ENCODE measurements around the gene PIP5K1B.
"Not testable (repeated sequence)": the region's sequence is repeated elsewhere in the genome, so short reads cannot be mapped to it uniquely, and the experiment has no call there.

Gene PIP5K1B

DNA sequence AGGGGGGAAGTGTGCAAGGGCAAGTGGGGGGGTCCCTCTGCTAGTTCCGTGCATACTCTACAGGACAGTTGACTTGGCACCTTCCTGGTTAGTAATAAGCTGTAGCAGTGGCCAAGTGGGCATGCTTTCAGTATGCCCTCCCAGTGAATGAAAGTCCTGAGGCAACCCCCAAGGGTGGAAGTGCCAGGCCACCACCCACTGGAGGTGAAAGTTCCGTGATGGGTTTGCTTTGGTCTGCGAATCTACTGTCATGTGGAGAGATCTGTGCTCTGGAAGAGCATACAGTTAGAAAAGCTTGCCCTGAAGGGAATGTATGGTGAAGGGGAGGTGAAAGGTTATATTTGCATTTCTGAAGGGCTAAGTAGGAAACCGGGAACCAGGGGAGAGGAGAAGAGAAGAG is 340.8 kb downstream of the PIP5K1B start:
- TF ChIP-seq, protein P1, sequence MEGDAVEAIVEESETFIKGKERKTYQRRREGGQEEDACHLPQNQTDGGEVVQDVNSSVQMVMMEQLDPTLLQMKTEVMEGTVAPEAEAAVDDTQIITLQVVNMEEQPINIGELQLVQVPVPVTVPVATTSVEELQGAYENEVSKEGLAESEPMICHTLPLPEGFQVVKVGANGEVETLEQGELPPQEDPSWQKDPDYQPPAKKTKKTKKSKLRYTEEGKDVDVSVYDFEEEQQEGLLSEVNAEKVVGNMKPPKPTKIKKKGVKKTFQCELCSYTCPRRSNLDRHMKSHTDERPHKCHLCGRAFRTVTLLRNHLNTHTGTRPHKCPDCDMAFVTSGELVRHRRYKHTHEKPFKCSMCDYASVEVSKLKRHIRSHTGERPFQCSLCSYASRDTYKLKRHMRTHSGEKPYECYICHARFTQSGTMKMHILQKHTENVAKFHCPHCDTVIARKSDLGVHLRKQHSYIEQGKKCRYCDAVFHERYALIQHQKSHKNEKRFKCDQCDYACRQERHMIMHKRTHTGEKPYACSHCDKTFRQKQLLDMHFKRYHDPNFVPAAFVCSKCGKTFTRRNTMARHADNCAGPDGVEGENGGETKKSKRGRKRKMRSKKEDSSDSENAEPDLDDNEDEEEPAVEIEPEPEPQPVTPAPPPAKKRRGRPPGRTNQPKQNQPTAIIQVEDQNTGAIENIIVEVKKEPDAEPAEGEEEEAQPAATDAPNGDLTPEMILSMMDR (IDR thresholded peaks at IDR 0.05; ENCODE audit: control insufficient read depth, insufficient read depth, low read depth, low read length, missing control alignments): no peak
- DNase-seq (ENCODE audit: low read depth): no peak
- H3K4me3 ChIP-seq (ENCODE audit: control insufficient read depth, low read depth, low read length): no peak overlapping the region

DNA sequence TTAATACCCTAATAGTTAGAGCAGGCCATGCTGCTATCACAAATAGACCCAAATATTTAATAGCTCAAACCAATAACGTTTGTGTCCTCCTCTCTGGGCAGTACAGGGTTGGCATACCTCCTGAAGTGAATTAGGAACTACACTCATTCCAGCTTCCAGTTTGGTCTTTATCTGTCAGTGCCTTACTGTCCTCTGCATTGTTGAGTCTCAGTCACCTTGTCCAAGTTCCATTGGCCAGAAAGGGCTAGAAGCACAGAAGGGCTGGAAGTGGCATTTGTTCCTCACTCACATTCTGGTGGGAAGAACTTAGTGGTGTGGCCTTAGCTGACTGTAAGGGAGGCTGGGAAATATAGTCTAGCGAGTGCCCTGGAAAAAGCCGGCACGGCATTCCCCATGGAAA is 341.7 kb downstream of the PIP5K1B start:
- TF ChIP-seq, protein P1 (IDR thresholded peaks at IDR 0.05; ENCODE audit: control insufficient read depth, insufficient read depth, low read depth, low read length, missing control alignments): no peak
- no peak overlapping the region for H3K4me3 ChIP-seq (ENCODE audit: control insufficient read depth, low read depth, low read length)
- DNase-seq (ENCODE audit: low read depth): no peak

DNA sequence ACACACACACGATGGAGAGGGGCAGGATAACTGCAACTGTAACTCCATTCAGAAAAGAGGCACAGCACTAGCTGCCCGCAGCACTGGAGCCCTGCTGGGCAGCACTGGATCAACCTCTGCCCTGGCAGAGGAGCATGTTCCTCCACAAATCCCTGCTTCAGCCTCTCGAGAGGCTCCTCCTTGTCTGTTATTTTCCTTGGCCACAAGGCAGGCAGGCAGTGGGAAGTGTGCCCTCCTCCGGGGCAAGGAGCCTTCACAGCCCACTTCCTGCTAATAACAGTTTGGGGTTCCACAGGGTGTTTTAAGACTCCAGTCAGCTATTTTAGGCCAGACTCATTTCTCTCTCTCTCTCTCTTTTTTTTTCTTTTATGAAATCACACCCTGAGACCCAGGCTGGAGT is 342.3 kb downstream of the PIP5K1B start:
- H3K4me3 ChIP-seq (ENCODE audit: control insufficient read depth, low read depth, low read length): no peak overlapping the region
- no peak for DNase-seq (ENCODE audit: low read depth)
- TF ChIP-seq, protein P1 (IDR thresholded peaks at IDR 0.05; ENCODE audit: control insufficient read depth, insufficient read depth, low read depth, low read length, missing control alignments): no peak

GRCh38 chr9:69049094-69049493 is 344.1 kb downstream of the PIP5K1B start:
- TF ChIP-seq, protein P1 (IDR thresholded peaks at IDR 0.05; ENCODE audit: control insufficient read depth, insufficient read depth, low read depth, low read length, missing control alignments): no peak
- no peak for DNase-seq (ENCODE audit: low read depth)
- H3K4me3 ChIP-seq (ENCODE audit: control insufficient read depth, low read depth, low read length): no peak overlapping the region

DNA sequence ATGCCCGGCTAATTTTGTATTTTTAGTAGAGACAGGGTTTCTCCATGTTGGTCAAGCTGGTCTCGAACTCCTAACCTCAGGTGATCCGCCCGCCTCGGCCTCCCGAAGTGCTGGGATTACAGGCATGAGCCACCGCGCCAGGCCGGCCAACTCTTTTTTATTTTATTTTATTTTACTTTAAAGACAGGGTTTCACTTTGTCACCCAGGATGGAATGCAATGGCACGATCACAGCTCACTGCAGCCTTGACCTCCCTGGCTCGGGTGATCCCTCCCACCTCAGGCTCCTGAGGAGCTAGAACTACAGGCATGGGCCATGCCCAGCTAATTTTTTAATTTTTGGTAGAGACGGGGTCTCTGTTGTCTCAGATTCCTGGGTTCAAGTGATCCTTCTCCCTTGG is 345.9 kb downstream of the PIP5K1B start:
- not testable (repeated sequence) for DNase-seq (ENCODE audit: low read depth); H3K4me3 ChIP-seq (ENCODE audit: control insufficient read depth, low read depth, low read length)

- no peak overlapping the region for H3K4me3 ChIP-seq (ENCODE audit: control insufficient read depth, low read depth, low read length)
- no peak for DNase-seq (ENCODE audit: low read depth)
- TF ChIP-seq, protein P1 (IDR thresholded peaks at IDR 0.05; ENCODE audit: control insufficient read depth, insufficient read depth, low read depth, low read length, missing control alignments): no peak
Measured at GRCh38 chr9:69054989-69055388, 349.9 kb downstream of the PIP5K1B start.

DNA sequence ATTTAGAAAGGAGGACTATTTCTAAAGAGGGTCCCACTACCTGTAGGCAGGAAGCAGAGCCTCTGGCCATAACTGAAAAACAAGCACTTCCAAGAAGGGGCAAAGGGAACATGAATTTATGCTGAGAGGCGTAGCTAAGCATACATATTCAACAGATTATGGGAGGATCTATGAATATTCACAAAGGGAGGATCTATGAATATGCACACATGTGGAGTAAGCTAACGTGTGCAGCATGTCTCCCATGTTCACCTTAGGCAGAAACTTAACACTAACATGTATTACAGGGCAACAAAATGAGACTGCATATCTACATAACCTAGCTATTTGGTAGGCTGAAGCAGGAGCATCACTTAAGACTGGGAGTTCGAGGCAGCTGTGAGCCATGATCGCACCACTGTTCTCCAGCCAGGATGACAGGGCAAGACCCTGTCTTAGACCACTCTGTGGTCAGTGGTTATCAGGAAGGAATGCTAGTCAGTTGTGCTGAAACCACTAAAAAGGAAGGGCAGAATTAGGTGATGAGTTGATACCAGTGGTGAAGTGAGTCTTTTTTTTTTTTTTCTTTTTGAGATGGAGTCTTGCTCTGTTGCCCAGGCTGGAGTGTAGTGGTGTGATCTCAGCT is 351.3 kb downstream of the PIP5K1B start:
- DNase-seq (ENCODE audit: low read depth): no peak
- TF ChIP-seq, protein P1 (IDR thresholded peaks at IDR 0.05; ENCODE audit: control insufficient read depth, insufficient read depth, low read depth, low read length, missing control alignments): no peak
- H3K4me3 ChIP-seq (ENCODE audit: control insufficient read depth, low read depth, low read length): no peak overlapping the region

Data from AG09309 (cell line).